ENCODE data around the gene NLRP12.
"Not testable (repeated sequence)": the region's sequence is repeated elsewhere in the genome, so short reads cannot be mapped to it uniquely, and the experiment has no call there.

The NLRP12 gene

GRCh38 chr19:53768401-53768800 lies 55.7 kb downstream of the NLRP12 start:
- ChIA-PET POLR2A (no interaction called here), CTCF (interaction anchor here (0.6 kb wide), 1 partner anchor 20 kb away, joined by 4 read pairs; no protein-coding TSS in a partner anchor)
- DNase-seq (ENCODE audit: low read depth, low spot score), result no peak
- no peak for TF ChIP-seq CTCF (IDR thresholded peaks at IDR 0.05; ENCODE audit: insufficient read depth, low read length, missing control alignments)
- no peak overlapping the region for H3K4me3 ChIP-seq (ENCODE audit: low read depth, low read length)

GRCh38 chr19:53758991-53759390 lies 65.1 kb downstream of the NLRP12 start:
- CTCF ChIA-PET; H3K4me3 ChIP-seq (ENCODE audit: low read depth, low read length); DNase-seq (ENCODE audit: low read depth, low spot score); POLR2A ChIA-PET: not testable (repeated sequence)
